ENCODE measurements around the gene RBM12. TPM values are rescaled to one million over a fixed set of nuclear protein-coding genes. Genes with fewer than 3 reads are reported as not detected.
A peak's percentile ranks its signal among the peaks of the same experiment; 100 is the strongest.

The RBM12 gene
- total RNA-seq, 6 experiments from 2014 or later = 61.5 to 85.3 (median 78.7) TPM

- peak overlapping the region; percentile 99 for H3K27ac Mint-ChIP-seq
- DNase-seq = no peak
- peaks cover 33% of the 10 kb centered on the region for H3K27me3 Mint-ChIP-seq (ENCODE audit: insufficient read depth)
- TF ChIP-seq, protein P1, sequence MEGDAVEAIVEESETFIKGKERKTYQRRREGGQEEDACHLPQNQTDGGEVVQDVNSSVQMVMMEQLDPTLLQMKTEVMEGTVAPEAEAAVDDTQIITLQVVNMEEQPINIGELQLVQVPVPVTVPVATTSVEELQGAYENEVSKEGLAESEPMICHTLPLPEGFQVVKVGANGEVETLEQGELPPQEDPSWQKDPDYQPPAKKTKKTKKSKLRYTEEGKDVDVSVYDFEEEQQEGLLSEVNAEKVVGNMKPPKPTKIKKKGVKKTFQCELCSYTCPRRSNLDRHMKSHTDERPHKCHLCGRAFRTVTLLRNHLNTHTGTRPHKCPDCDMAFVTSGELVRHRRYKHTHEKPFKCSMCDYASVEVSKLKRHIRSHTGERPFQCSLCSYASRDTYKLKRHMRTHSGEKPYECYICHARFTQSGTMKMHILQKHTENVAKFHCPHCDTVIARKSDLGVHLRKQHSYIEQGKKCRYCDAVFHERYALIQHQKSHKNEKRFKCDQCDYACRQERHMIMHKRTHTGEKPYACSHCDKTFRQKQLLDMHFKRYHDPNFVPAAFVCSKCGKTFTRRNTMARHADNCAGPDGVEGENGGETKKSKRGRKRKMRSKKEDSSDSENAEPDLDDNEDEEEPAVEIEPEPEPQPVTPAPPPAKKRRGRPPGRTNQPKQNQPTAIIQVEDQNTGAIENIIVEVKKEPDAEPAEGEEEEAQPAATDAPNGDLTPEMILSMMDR (IDR thresholded peaks at IDR 0.05) = no peak
- H3K4me3 Mint-ChIP-seq = peak overlapping the region; percentile 44
- peaks cover 60% of the 10 kb centered on the region for H3K36me3 Mint-ChIP-seq (ENCODE audit: low read depth)
- H3K4me1 Mint-ChIP-seq (ENCODE audit: low read depth) = peaks cover 67% of the 10 kb centered on the region
- peaks cover 4% of the 10 kb centered on the region; the same call in 1 of the 2 replicates for H3K9me3 Mint-ChIP-seq
These were observed 38.4 kb upstream of the RBM12 start for GRCh38 chr20:35702824-35703695.

GRCh38 chr20:35702051-35702823 is 37.5 kb upstream of the RBM12 start:
- peak overlapping the region; percentile 44 for H3K4me3 Mint-ChIP-seq
- DNase-seq = peak; percentile 63
- H3K36me3 Mint-ChIP-seq (ENCODE audit: low read depth) = peaks cover 67% of the 10 kb centered on the region
- peaks cover 35% of the 10 kb centered on the region for H3K27me3 Mint-ChIP-seq (ENCODE audit: insufficient read depth)
- peaks cover 4% of the 10 kb centered on the region; the same call in 1 of the 2 replicates for H3K9me3 Mint-ChIP-seq
- peak overlapping the region; percentile 99 for H3K27ac Mint-ChIP-seq
- peaks cover 75% of the 10 kb centered on the region for H3K4me1 Mint-ChIP-seq (ENCODE audit: low read depth)
- TF ChIP-seq, protein P1 (IDR thresholded peaks at IDR 0.05) = no peak

GRCh38 chr20:35700625-35701148 is 36.0 kb upstream of the RBM12 start:
- Mint-ChIP-seq H3K27me3 (ENCODE audit: insufficient read depth) (peaks cover 32% of the 10 kb centered on the region), H3K27ac (peak overlapping the region; percentile 99), H3K4me3 (peak overlapping the region; percentile 92), H3K4me1 (ENCODE audit: low read depth) (peaks cover 71% of the 10 kb centered on the region), H3K9me3 (peaks cover 4% of the 10 kb centered on the region; the same call in 1 of the 2 replicates), H3K36me3 (ENCODE audit: low read depth) (peaks cover 57% of the 10 kb centered on the region)
- TF ChIP-seq, protein P1 (IDR thresholded peaks at IDR 0.05) = no peak
- DNase-seq = no peak

GRCh38 chr20:35699957-35700624 is 35.4 kb upstream of the RBM12 start:
- Mint-ChIP-seq H3K27me3 (ENCODE audit: insufficient read depth) (peaks cover 31% of the 10 kb centered on the region), H3K4me3 (peak overlapping the region; percentile 92), H3K27ac (peak overlapping the region; percentile 99), H3K36me3 (ENCODE audit: low read depth) (peaks cover 58% of the 10 kb centered on the region), H3K9me3 (peaks cover 4% of the 10 kb centered on the region; the same call in 1 of the 2 replicates), H3K4me1 (ENCODE audit: low read depth) (peaks cover 71% of the 10 kb centered on the region)
- TF ChIP-seq, protein P1 (IDR thresholded peaks at IDR 0.05) = no peak
- DNase-seq = no peak
